ENCODE results near the gene LIMS1. TPM values are rescaled to one million over a fixed set of nuclear protein-coding genes. Genes with fewer than 3 reads are reported as not detected.

LIMS1 gene
- total and polyA plus RNA-seq, 2 donors from 2014 or later, result 14.4 to 65.1 TPM

DNA sequence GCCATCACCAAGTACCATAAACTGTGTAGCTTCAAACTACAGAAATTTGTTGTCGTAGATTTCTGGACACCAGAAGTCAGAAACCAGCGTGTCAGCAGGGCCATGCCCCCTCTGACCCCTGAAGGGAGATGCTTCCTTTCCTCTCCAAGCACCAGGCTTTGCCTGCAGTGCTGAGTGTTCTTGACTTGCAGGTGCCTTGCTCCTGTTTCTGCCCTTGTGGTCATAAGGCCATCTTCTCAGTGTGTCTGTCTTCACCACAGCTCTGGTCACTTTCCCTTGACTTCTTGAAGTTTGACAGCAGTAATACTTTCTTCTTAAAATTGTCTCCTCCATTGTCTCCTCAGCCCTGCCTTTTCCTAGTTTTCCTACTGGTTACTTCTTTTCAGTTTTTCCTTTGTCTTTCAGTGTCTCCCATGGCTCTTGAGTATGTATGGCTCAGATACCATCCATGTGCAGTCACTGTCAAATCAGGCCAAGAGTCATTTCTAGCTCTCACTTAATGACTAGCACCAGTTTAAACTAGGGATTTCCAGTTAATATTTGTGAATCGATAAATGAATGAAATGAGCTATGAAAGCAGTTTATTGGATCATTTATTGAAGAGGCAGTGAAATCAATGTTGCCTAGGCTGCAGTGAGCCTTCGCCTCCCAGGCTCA, 93.8 kb downstream of the LIMS1 start:
- Histone ChIP-seq H3K27me3 (ENCODE audit: control insufficient read depth, insufficient read depth, low read length) (no peaks in the 10 kb centered on the region), H3K9ac (ENCODE audit: low read length in 3 of 3) (no peak overlapping the region), H3K9me3 (ENCODE audit: control insufficient read depth in 2 of 3, insufficient read depth in 1 of 3, low read length in 3 of 3) (no peaks in the 10 kb centered on the region), H3K36me3 (ENCODE audit: control insufficient read depth in 2 of 3, insufficient read depth in 3 of 3, low read length in 3 of 3) (no peaks in the 10 kb centered on the region), H3K4me3 (ENCODE audit: low read length in 3 of 3) (no peak overlapping the region), H3K27ac (ENCODE audit: low read depth in 2 of 2, low read length in 2 of 2) (no peak overlapping the region), H3K4me1 (ENCODE audit: control insufficient read depth in 2 of 3, insufficient read depth in 2 of 3, low read depth in 1 of 3, low read length in 3 of 3) (peaks cover 4 to 12% (median 11%) of the 10 kb centered on the region in 3 donors)
- intact Hi-C loops (cut with DNase I), result no loop called here
- DNase-seq, result no peak
- FAIRE-seq, result no peak
- TF ChIP-seq, protein P1, sequence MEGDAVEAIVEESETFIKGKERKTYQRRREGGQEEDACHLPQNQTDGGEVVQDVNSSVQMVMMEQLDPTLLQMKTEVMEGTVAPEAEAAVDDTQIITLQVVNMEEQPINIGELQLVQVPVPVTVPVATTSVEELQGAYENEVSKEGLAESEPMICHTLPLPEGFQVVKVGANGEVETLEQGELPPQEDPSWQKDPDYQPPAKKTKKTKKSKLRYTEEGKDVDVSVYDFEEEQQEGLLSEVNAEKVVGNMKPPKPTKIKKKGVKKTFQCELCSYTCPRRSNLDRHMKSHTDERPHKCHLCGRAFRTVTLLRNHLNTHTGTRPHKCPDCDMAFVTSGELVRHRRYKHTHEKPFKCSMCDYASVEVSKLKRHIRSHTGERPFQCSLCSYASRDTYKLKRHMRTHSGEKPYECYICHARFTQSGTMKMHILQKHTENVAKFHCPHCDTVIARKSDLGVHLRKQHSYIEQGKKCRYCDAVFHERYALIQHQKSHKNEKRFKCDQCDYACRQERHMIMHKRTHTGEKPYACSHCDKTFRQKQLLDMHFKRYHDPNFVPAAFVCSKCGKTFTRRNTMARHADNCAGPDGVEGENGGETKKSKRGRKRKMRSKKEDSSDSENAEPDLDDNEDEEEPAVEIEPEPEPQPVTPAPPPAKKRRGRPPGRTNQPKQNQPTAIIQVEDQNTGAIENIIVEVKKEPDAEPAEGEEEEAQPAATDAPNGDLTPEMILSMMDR (IDR thresholded peaks at IDR 0.05; ENCODE audit: borderline replicate concordance, extremely low read depth, insufficient read depth), result no peak

DNA sequence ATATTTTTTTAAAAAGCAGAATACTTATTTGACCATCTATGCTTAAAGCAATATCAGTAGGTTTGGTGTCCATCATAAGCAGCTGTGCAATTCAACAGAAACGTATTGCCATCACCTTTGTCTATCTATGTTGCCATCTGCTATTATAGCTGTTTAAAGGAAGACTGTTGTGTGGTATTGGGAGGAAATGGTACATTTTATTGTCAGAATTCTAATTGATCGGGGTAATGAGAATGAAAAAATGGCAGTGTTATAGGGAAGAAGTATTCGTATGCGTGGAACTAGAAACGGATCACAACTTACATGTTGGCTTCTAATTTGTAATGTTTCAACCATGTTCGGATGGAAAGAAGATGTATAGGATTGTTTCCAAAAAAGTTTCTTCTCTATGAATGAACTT, 94.7 kb downstream of the LIMS1 start:
- no peak for FAIRE-seq
- intact Hi-C loops (cut with DNase I), result no loop called here
- H3K27me3 ChIP-seq (ENCODE audit: control insufficient read depth, insufficient read depth, low read length), result no peaks in the 10 kb centered on the region
- H3K36me3 ChIP-seq (ENCODE audit: control insufficient read depth in 2 of 3, insufficient read depth in 3 of 3, low read length in 3 of 3), result no peaks in the 10 kb centered on the region
- no peak for DNase-seq
- H3K4me1 ChIP-seq (ENCODE audit: control insufficient read depth in 2 of 3, insufficient read depth in 2 of 3, low read depth in 1 of 3, low read length in 3 of 3), result peaks cover 4 to 14% (median 11%) of the 10 kb centered on the region in 3 donors
- H3K9ac ChIP-seq (ENCODE audit: low read length in 3 of 3), result no peak overlapping the region
- TF ChIP-seq, protein P1 (IDR thresholded peaks at IDR 0.05; ENCODE audit: borderline replicate concordance, extremely low read depth, insufficient read depth), result no peak
- H3K9me3 ChIP-seq (ENCODE audit: control insufficient read depth in 2 of 3, insufficient read depth in 1 of 3, low read length in 3 of 3), result no peaks in the 10 kb centered on the region
- H3K4me3 ChIP-seq (ENCODE audit: low read length in 3 of 3), result no peak overlapping the region
- H3K27ac ChIP-seq (ENCODE audit: low read depth in 2 of 2, low read length in 2 of 2), result no peak overlapping the region

DNA sequence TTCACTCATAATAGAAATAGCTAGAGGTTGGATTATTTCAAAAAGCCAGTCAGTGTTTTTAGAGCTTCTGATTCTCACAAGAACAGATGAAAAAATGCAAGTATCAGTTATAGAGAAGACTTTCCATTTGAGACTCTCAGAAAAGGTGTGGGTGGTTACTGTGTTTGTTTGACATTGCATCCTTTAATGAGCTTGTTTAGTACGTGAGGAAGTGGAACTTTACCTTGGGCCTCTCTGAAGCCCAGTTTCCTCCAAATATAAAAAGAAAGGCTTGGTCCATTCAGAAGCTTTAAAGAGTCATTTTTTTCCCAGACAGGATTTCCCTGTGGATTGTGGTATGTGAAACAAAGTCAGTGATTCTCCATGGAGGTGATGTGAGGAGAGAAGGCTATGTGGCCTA, 95.1 kb downstream of the LIMS1 start:
- DNase-seq, result no peak
- Histone ChIP-seq H3K36me3 (ENCODE audit: control insufficient read depth in 2 of 3, insufficient read depth in 3 of 3, low read length in 3 of 3) (no peaks in the 10 kb centered on the region), H3K9me3 (ENCODE audit: control insufficient read depth in 2 of 3, insufficient read depth in 1 of 3, low read length in 3 of 3) (no peaks in the 10 kb centered on the region), H3K9ac (ENCODE audit: low read length in 3 of 3) (no peak overlapping the region), H3K4me1 (ENCODE audit: control insufficient read depth in 2 of 3, insufficient read depth in 2 of 3, low read depth in 1 of 3, low read length in 3 of 3) (peaks cover 4 to 15% (median 11%) of the 10 kb centered on the region in 3 donors), H3K27me3 (ENCODE audit: control insufficient read depth, insufficient read depth, low read length) (no peaks in the 10 kb centered on the region), H3K27ac (ENCODE audit: low read depth in 2 of 2, low read length in 2 of 2) (no peak overlapping the region), H3K4me3 (ENCODE audit: low read length in 3 of 3) (no peak overlapping the region)
- intact Hi-C loops (cut with DNase I), result no loop called here
- TF ChIP-seq, protein P1 (IDR thresholded peaks at IDR 0.05; ENCODE audit: borderline replicate concordance, extremely low read depth, insufficient read depth), result no peak
- FAIRE-seq, result no peak

All from kidney (tissue), 14 donors.